Neuronal stem cell (in vitro differentiated cells): ENCODE results near the gene SPOCD1.
A peak's percentile ranks its signal among the peaks of the same experiment; 100 is the strongest.

Experiments used
- DNase-seq: peaks from one replicate; pipeline ENCODE4 v3.0.0-alpha.2; 2013; ENCODE audit warnings: low spot score
- H2AFZ ChIP-seq: one replicate; pipeline ENCODE4 v1.6.1; 2013; ENCODE audit warnings: mild to moderate bottlenecking, low read length, inconsistent platforms
- H2AK5ac ChIP-seq: 2 replicates; pipeline ENCODE4 v1.6.1; 2013; ENCODE audit warnings: low read depth, mild to moderate bottlenecking, inconsistent platforms, low read length, moderate library complexity, mixed read lengths
- H2BK120ac ChIP-seq: 2 replicates; pipeline ENCODE4 v1.6.1; 2013; ENCODE audit warnings: low read depth, mild to moderate bottlenecking, inconsistent platforms, low read length, moderate library complexity, mixed read lengths
- H2BK12ac ChIP-seq: one replicate; pipeline ENCODE4 v1.6.1; 2013; ENCODE audit warnings: low read length, inconsistent platforms
- H2BK15ac ChIP-seq: 2 replicates; pipeline ENCODE4 v1.6.1; 2013; ENCODE audit warnings: mild to moderate bottlenecking, low read length, inconsistent platforms, mixed read lengths
- H2BK5ac ChIP-seq: one replicate; pipeline ENCODE4 v1.6.1; 2013; ENCODE audit warnings: inconsistent platforms, mild to moderate bottlenecking, low read length, moderate library complexity
- H3K14ac ChIP-seq: one replicate; pipeline ENCODE4 v1.6.1; 2013; ENCODE audit warnings: low read length, inconsistent platforms
- H3K18ac ChIP-seq: 2 replicates; pipeline ENCODE4 v1.6.1; 2013; ENCODE audit warnings: low read length, inconsistent platforms
- H3K23ac ChIP-seq: 2 replicates; pipeline ENCODE4 v1.6.1; 2013; ENCODE audit warnings: low read depth, mild to moderate bottlenecking, mixed read lengths, low read length, inconsistent platforms; ENCODE audit not compliant: poor library complexity
- H3K27ac ChIP-seq: replicated peaks from 3 replicates; pipeline ENCODE4 v1.5.1; 2013; ENCODE audit warnings: low read length, inconsistent platforms
- H3K27me3 ChIP-seq, 3 experiments: 2 replicates each; pipeline ENCODE4 v1.6.1; 2013; ENCODE audit warnings: low read length in 3 of 3, mild to moderate bottlenecking in 2 of 3, inconsistent platforms in 1 of 3, low read depth in 1 of 3, mixed read lengths in 1 of 3, moderate library complexity in 1 of 3; ENCODE audit not compliant: control insufficient read depth in 3 of 3, insufficient read depth in 3 of 3
- H3K36me3 ChIP-seq, 2 donors: replicated peaks in 1 of 2; 2 replicates each; pipeline ENCODE4 v1.6.1; 2013; ENCODE audit warnings: low read length in 2 of 2; ENCODE audit not compliant: control insufficient read depth in 2 of 2, insufficient read depth in 2 of 2
- H3K4ac ChIP-seq: 2 replicates; pipeline ENCODE4 v1.6.1; 2013; ENCODE audit warnings: inconsistent platforms, mild to moderate bottlenecking, low read length, moderate library complexity
- H3K4me1 ChIP-seq, 2 donors: 1 replicate in 1 of 2; 2 replicates in 1 of 2; pipeline ENCODE4 v1.6.1; 2013; ENCODE audit warnings: low read length in 2 of 2, low read depth in 1 of 2; ENCODE audit not compliant: control insufficient read depth in 2 of 2, insufficient read depth in 1 of 2
- H3K4me2 ChIP-seq: one replicate; pipeline ENCODE4 v1.6.1; 2013; ENCODE audit warnings: mild to moderate bottlenecking, low read length, inconsistent platforms; ENCODE audit not compliant: insufficient read depth, poor library complexity, severe bottlenecking
- H3K4me3 ChIP-seq, 2 donors: 2 replicates each; pipeline ENCODE4 v1.5.1; 2013; ENCODE audit warnings: low read length in 2 of 2, mild to moderate bottlenecking in 2 of 2, inconsistent platforms in 1 of 2, moderate library complexity in 1 of 2
- H3K79me1 ChIP-seq: one replicate; pipeline ENCODE4 v1.6.1; 2013; ENCODE audit warnings: low read depth, mild to moderate bottlenecking, inconsistent platforms, low read length, moderate library complexity
- H3K9ac ChIP-seq: one replicate; pipeline ENCODE4 v1.6.1; 2013; ENCODE audit warnings: mild to moderate bottlenecking, low read depth, low read length, inconsistent platforms; ENCODE audit not compliant: poor library complexity
- H3K9me3 ChIP-seq, 2 donors: replicated peaks in 1 of 2; 2 replicates each; pipeline versions ENCODE3 to v1.6.1; 2013; ENCODE audit warnings: low read length in 2 of 2, mild to moderate bottlenecking in 2 of 2, inconsistent platforms in 1 of 2, low read depth in 1 of 2, mixed read lengths in 1 of 2, moderate library complexity in 1 of 2; ENCODE audit not compliant: control insufficient read depth in 2 of 2, insufficient read depth in 1 of 2
- H4K8ac ChIP-seq: one replicate; pipeline ENCODE4 v1.6.1; 2013; ENCODE audit warnings: low read depth, mild to moderate bottlenecking, inconsistent platforms, low read length, moderate library complexity
- H4K91ac ChIP-seq: one replicate; pipeline ENCODE4 v1.6.1; 2013; ENCODE audit warnings: low read length, low read depth, mild to moderate bottlenecking, inconsistent platforms; ENCODE audit not compliant: poor library complexity
- WGBS, 2 donors: extraction: QIAGEN DNeasy Blood & Tissue Kit; methylation state at CpG; one replicate each; pipeline ENCODE4 v1.1.7; 2013; ENCODE audit warnings: missing lambda C conversion rate in 2 of 2, mixed read lengths in 1 of 2; ENCODE audit not compliant: insufficient read length in 2 of 2, insufficient replicate concordance in 1 of 2; ENCODE audit errors: extremely low coverage in 2 of 2; 5-methylcytosine and 5-hydroxymethylcytosine counted together

SPOCD1 gene

DNA sequence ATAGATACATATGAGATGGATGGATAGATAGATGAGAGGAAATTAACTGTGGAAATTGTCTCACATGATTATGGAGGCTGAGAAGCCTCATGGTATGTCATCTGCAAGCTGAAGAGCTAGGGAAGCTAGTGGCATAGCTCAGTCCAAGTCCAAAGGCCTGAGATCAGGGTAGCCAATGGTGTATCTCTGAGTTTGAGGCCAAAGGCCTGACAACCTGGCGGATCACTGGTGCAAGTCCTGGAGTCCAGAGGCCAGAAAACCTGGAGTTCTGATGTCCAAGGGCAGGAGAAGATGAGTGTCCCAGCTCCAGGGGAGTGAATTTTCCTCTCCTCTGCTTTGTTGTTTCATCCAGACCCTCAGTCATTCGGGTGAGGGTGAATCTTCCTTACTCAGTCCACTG lies 43.9 kb upstream of the SPOCD1 start:
- Histone ChIP-seq H3K27me3 (peaks cover 0 to 4% (median 0%) of the 10 kb centered on the region in 3 experiments), H3K9ac (no peak overlapping the region), H3K4me1 (peaks cover 3 to 8% of the 10 kb centered on the region in 2 donors), H3K79me1 (no peaks in the 10 kb centered on the region), H4K91ac (no peak overlapping the region), H3K4me2 (no peak overlapping the region), H3K9me3 (no peaks in the 10 kb centered on the region), H3K23ac (no peak overlapping the region), H2BK15ac (no peak overlapping the region), H2BK5ac (no peak overlapping the region), H3K4me3 (no peak overlapping the region), H2AFZ (no peak overlapping the region), H3K4ac (no peak overlapping the region), H2BK120ac (no peak overlapping the region), H3K27ac (no peak overlapping the region), H3K18ac (no peak overlapping the region), H3K14ac (no peak overlapping the region), H3K36me3 (no peaks in the 10 kb centered on the region), H4K8ac (no peak overlapping the region), H2BK12ac (no peak overlapping the region), H2AK5ac (no peak overlapping the region)
- DNase-seq = no peak
- no CpG with 5 or more reads among the region's 2 CpGs for WGBS, 2 donors

DNA sequence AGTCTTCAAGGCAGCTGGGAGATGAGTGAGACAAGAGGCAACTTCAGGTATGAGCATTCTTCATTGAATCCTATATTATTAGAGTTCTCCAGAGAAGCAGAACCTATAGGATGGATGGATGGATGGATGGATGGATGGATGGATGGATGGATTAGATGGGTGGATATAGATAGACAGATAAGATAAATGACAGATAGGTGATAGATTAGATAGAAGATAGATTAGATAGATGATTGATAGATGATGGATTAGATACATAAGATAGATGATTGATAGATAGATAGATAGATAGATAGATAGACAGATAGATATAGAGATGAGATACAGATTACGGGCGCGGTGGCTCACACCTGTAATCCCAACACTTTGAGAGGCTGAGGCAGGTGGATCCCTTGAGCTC lies 43.2 kb upstream of the SPOCD1 start:
- Histone ChIP-seq H3K79me1 (no peaks in the 10 kb centered on the region), H3K9ac (no peak overlapping the region), H3K4me2 (no peak overlapping the region), H3K4ac (no peak overlapping the region), H2AK5ac (no peak overlapping the region), H2AFZ (no peak overlapping the region), H2BK120ac (no peak overlapping the region), H3K14ac (no peak overlapping the region), H3K4me3 (no peak overlapping the region), H3K18ac (no peak overlapping the region), H3K4me1 (peaks cover 3 to 8% of the 10 kb centered on the region in 2 donors), H2BK15ac (no peak overlapping the region), H3K9me3 (no peaks in the 10 kb centered on the region), H2BK5ac (no peak overlapping the region), H3K27ac (no peak overlapping the region), H3K23ac (no peak overlapping the region), H2BK12ac (no peak overlapping the region), H3K27me3 (peaks cover 0 to 4% (median 0%) of the 10 kb centered on the region in 3 experiments), H4K8ac (no peak overlapping the region), H3K36me3 (no peaks in the 10 kb centered on the region), H4K91ac (no peak overlapping the region)
- WGBS, 2 donors = no CpG with 5 or more reads among the region's 3 CpGs
- no peak for DNase-seq

DNA sequence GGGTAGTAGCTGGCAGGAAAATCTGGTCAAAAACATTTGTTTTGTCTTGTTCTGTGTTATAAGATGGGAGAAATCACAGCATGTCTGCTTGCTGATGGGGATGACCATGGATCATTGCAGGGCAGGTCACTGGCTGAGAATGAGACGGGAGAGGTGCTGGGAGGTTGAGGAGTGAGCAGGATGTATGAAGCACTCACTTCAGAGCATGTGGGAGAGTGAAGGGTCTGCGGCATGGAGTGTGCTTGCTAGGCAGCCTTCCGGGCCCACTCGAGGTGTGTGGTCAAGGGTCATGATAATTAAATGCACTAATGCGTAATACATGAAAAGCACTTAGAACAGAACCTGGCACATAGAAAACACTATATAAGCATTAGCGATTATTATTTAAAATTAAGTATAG lies 42.0 kb upstream of the SPOCD1 start:
- H2BK15ac ChIP-seq = no peak overlapping the region
- WGBS, 2 donors = no CpG with 5 or more reads among the region's 6 CpGs
- H3K9me3 ChIP-seq = no peaks in the 10 kb centered on the region

DNA sequence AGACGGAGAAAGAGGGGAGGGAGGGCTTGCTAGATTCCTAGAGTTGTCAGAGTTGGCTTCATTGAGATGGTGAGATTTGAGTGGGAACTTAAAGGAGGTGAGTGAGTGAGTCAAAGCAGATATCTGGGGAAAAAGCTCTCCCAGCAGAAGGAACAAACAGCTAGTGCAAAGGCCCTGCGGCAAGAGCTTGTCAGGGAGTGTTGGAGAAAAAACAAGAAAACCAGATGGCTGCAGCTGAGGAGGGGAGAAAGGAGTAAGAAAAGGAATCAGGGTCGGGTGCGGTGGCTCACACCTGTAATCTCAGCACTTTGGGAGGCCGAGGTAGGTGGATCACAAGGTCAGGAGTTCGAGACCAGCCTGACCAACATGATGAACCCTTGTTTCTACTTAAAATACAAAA lies 40.3 kb upstream of the SPOCD1 start:
- Histone ChIP-seq H3K36me3 (no peaks in the 10 kb centered on the region), H2BK12ac (no peak overlapping the region), H3K4me1 (peaks cover 3 to 8% of the 10 kb centered on the region in 2 donors), H3K27ac (no peak overlapping the region), H3K14ac (no peak overlapping the region), H3K23ac (no peak overlapping the region), H3K9me3 (no peaks in the 10 kb centered on the region), H2BK15ac (no peak overlapping the region), H3K79me1 (no peaks in the 10 kb centered on the region), H2AK5ac (no peak overlapping the region), H3K4ac (no peak overlapping the region), H3K4me2 (no peak overlapping the region), H2BK120ac (no peak overlapping the region), H2AFZ (peak overlapping the region; percentile 88), H3K18ac (no peak overlapping the region), H3K27me3 (peaks cover 0 to 4% (median 0%) of the 10 kb centered on the region in 3 experiments), H4K8ac (no peak overlapping the region), H4K91ac (no peak overlapping the region), H3K9ac (no peak overlapping the region), H2BK5ac (no peak overlapping the region), H3K4me3 (no peak overlapping the region)
- WGBS, 2 donors = no CpG with 5 or more reads among the region's 6 CpGs
- DNase-seq = no peak

More for the DNA sequence above, 42.0 kb upstream of the SPOCD1 start:
- H4K8ac ChIP-seq = no peak overlapping the region
- no peak overlapping the region for H2BK5ac ChIP-seq
- no peak overlapping the region for H3K18ac ChIP-seq
- no peak overlapping the region for H2BK120ac ChIP-seq
- H3K4ac ChIP-seq = no peak overlapping the region
- H3K4me1 ChIP-seq = peaks cover 3 to 8% of the 10 kb centered on the region in 2 donors
- no peak overlapping the region for H3K4me3 ChIP-seq
- H2AK5ac ChIP-seq = no peak overlapping the region
- DNase-seq = no peak
- no peak overlapping the region for H3K4me2 ChIP-seq
- H2BK12ac ChIP-seq = no peak overlapping the region
- no peak overlapping the region for H3K27ac ChIP-seq
- no peak overlapping the region for H3K14ac ChIP-seq
- no peak overlapping the region for H2AFZ ChIP-seq
- no peak overlapping the region for H3K23ac ChIP-seq
- H3K36me3 ChIP-seq = no peaks in the 10 kb centered on the region
- no peak overlapping the region for H4K91ac ChIP-seq
- no peaks in the 10 kb centered on the region for H3K79me1 ChIP-seq
- peak overlapping the region; percentile 17 for H3K9ac ChIP-seq
- peaks cover 0 to 4% (median 0%) of the 10 kb centered on the region in 3 experiments for H3K27me3 ChIP-seq
